Parathyroid adenoma (tissue), 2 donors: Measurements from ENCODE around the gene PRR7.

ENCODE experiments used
- H2AFZ ChIP-seq: fragments of 300-600 bp; sonication (generic); one replicate; pipeline ENCODE4 v1.7.0; 2017; ENCODE audit warnings: antibody characterized with exemption, mild to moderate bottlenecking
- H3K27ac ChIP-seq: fragments of 300-600 bp; sonication (generic); one replicate; pipeline ENCODE4 v1.7.0; 2017
- H3K27me3 ChIP-seq: fragments of 300-600 bp; sonication (generic); one replicate; pipeline ENCODE4 v1.7.0; 2017; ENCODE audit warnings: low read length; ENCODE audit not compliant: control insufficient read depth, insufficient read depth
- H3K36me3 ChIP-seq: fragments of 300-600 bp; sonication (generic); one replicate; pipeline ENCODE4 v1.7.0; 2017; ENCODE audit warnings: low read length; ENCODE audit not compliant: control insufficient read depth, insufficient read depth
- H3K4me1 ChIP-seq: fragments of 300-600 bp; sonication (generic); one replicate; pipeline ENCODE4 v1.7.0; 2017; ENCODE audit warnings: control low read depth
- H3K4me2 ChIP-seq: fragments of 300-600 bp; sonication (generic); one replicate; pipeline ENCODE4 v1.7.0; 2017; ENCODE audit warnings: low read length
- H3K4me3 ChIP-seq: fragments of 300-600 bp; sonication (generic); one replicate; pipeline ENCODE4 v1.7.0; 2017; ENCODE audit warnings: low read depth, low read length
- H3K79me2 ChIP-seq: fragments of 300-600 bp; sonication (generic); one replicate; pipeline ENCODE4 v1.7.0; 2017; ENCODE audit warnings: control low read depth
- H3K9ac ChIP-seq: fragments of 300-600 bp; sonication (generic); one replicate; pipeline ENCODE4 v1.7.0; 2017; ENCODE audit warnings: mild to moderate bottlenecking
- H3K9me3 ChIP-seq: fragments of 300-600 bp; sonication (generic); one replicate; pipeline ENCODE4 v1.7.0; 2017; ENCODE audit warnings: low read length; ENCODE audit not compliant: control insufficient read depth
- CTCF ChIP-seq: fragments of 300-600 bp; sonication (generic); IDR thresholded peaks from one replicate; pipeline ENCODE4 v1.7.0; 2017; ENCODE audit warnings: antibody characterized with exemption, mild to moderate bottlenecking
- donor health status: primary hyperparathyroidism.

The PRR7 gene

GRCh38 chr5:177473443-177474001, 26.9 kb downstream of the PRR7 start, which contains the start of gene DBN1:
DBN1 (minus strand) TSS chr5:177473634; CDS start chr5:177473521, 113 bp downstream.
- no peaks in the 10 kb centered on the region for H3K36me3 ChIP-seq
- H3K4me2 ChIP-seq: peak within 1 kb of the TSS; percentile 83
- no peak for TF ChIP-seq CTCF
- peak within 1 kb of the TSS; percentile 66 for H3K27ac ChIP-seq
- no peaks in the 10 kb centered on the region for H3K27me3 ChIP-seq
- H3K79me2 ChIP-seq: peaks cover 24% of the 10 kb centered on the region
- peaks cover 26% of the 10 kb centered on the region for H3K4me1 ChIP-seq
- no peaks in the 10 kb centered on the region for H3K9me3 ChIP-seq
- H3K9ac ChIP-seq: peak within 1 kb of the TSS; percentile 29
- H2AFZ ChIP-seq: peak within 1 kb of the TSS; percentile 38
- peak within 1 kb of the TSS; percentile 77 for H3K4me3 ChIP-seq

GRCh38 chr5:177474002-177474476, 27.4 kb downstream of the PRR7 start:
- Histone ChIP-seq H3K4me3 (no peak overlapping the region), H3K4me2 (no peak overlapping the region), H3K27me3 (no peaks in the 10 kb centered on the region), H3K9ac (no peak overlapping the region), H3K9me3 (no peaks in the 10 kb centered on the region), H3K79me2 (peaks cover 24% of the 10 kb centered on the region), H3K4me1 (peaks cover 31% of the 10 kb centered on the region), H3K36me3 (no peaks in the 10 kb centered on the region), H2AFZ (no peak overlapping the region), H3K27ac (peak overlapping the region; percentile 24)
- TF ChIP-seq CTCF: no peak

DNA sequence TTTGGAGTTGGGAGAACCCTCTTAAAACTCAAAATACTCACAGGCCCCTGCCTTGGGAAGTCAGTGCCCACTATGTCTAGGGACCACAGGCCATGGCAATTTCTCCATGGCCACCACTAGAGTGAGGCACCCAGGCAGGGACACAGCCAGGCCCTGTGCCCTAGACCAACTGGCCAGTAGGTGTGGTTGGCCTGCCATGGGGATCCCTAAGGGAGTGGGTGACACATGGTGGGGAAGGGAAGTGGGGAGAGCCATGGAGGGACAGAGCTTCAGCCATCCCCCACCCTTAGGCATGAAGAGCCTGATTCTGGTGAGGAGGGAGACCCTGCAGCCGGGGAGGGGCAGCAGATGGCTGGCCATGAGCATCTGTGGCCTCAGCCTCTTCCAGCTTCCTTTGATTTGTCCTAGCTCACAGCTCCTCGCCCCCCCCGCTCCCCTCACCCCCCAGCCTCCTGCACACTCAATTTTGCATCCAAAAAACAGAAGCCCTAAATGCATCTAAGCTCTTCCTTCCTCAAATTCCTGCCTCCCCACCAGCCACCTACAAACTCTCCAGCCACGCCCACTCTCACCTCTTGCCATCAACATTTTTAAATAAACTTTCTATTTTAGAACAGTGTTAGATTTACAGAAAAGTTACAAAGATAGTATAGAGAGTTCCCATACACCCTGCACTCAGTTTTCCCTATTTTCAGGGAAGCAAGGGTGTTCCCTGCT, 28.4 kb downstream of the PRR7 start:
- Histone ChIP-seq H3K9me3 (no peaks in the 10 kb centered on the region), H3K27me3 (no peaks in the 10 kb centered on the region), H3K4me1 (peaks cover 41% of the 10 kb centered on the region), H3K4me2 (no peak overlapping the region), H3K27ac (peak overlapping the region; percentile 24), H3K4me3 (no peak overlapping the region), H3K79me2 (peaks cover 24% of the 10 kb centered on the region), H2AFZ (no peak overlapping the region), H3K36me3 (no peaks in the 10 kb centered on the region), H3K9ac (no peak overlapping the region)
- no peak for TF ChIP-seq CTCF

GRCh38 chr5:177475563-177476427, 29.2 kb downstream of the PRR7 start:
- peaks cover 18% of the 10 kb centered on the region for H3K79me2 ChIP-seq
- H3K27ac ChIP-seq: peak overlapping the region; percentile 47
- no peak for TF ChIP-seq CTCF
- peaks cover 2% of the 10 kb centered on the region for H3K36me3 ChIP-seq
- H3K9me3 ChIP-seq: no peaks in the 10 kb centered on the region
- H3K9ac ChIP-seq: no peak overlapping the region
- no peak overlapping the region for H3K4me2 ChIP-seq
- no peak overlapping the region for H2AFZ ChIP-seq
- no peak overlapping the region for H3K4me3 ChIP-seq
- H3K4me1 ChIP-seq: peaks cover 47% of the 10 kb centered on the region
- H3K27me3 ChIP-seq: no peaks in the 10 kb centered on the region
